UCSD-AML1 (cell line): Measurements from ENCODE around the gene PLD4.
"Not testable (repeated sequence)": the region's sequence is repeated elsewhere in the genome, so short reads cannot be mapped to it uniquely, and the experiment has no call there.

Source experiments
- DNase-seq: peaks from one replicate; lab custom pipeline; 2025; ENCODE audit not compliant: unreplicated experiment; lab: John Stamatoyannopoulos, UW

PLD4 gene

GRCh38 chr14:104885973-104886689 lies 38.5 kb upstream of the PLD4 start:
- DNase-seq: no peak

- no peak for DNase-seq
Observed at GRCh38 chr14:104886690-104887622, 37.7 kb upstream of the PLD4 start.

GRCh38 chr14:104887623-104888488 lies 36.8 kb upstream of the PLD4 start:
- DNase-seq: no peak

GRCh38 chr14:104888489-104889374 lies 35.9 kb upstream of the PLD4 start:
- DNase-seq: no peak

- no peak for DNase-seq
Observed at GRCh38 chr14:104889375-104889757, 35.3 kb upstream of the PLD4 start.

GRCh38 chr14:104890292-104890691 lies 34.4 kb upstream of the PLD4 start:
- not testable (repeated sequence) for DNase-seq

- DNase-seq: no peak
Observed at GRCh38 chr14:104891121-104891551, 33.5 kb upstream of the PLD4 start.

GRCh38 chr14:104891664-104892530 lies 32.8 kb upstream of the PLD4 start:
- DNase-seq: no peak

GRCh38 chr14:104892531-104893434 lies 31.9 kb upstream of the PLD4 start:
- DNase-seq: no peak

GRCh38 chr14:104893435-104894207 lies 31.1 kb upstream of the PLD4 start:
- DNase-seq: no peak

- DNase-seq: no peak
Observed at GRCh38 chr14:104894331-104895206, 30.1 kb upstream of the PLD4 start.

- DNase-seq: no peak
Observed at GRCh38 chr14:104895207-104895785, 29.4 kb upstream of the PLD4 start.

GRCh38 chr14:104895786-104896661 lies 28.7 kb upstream of the PLD4 start:
- DNase-seq: no peak

- DNase-seq: no peak
Observed at GRCh38 chr14:104897330-104898194, 27.1 kb upstream of the PLD4 start.
